Measurements from ENCODE around the gene WDFY4. TPM values are rescaled to one million over a fixed set of nuclear protein-coding genes. Genes with fewer than 3 reads are reported as not detected.

The WDFY4 gene
- total and polyA plus RNA-seq, 9 of the 15 experiments (the other 6 are each of a cell fraction or from before 2014, with no cell fraction given), result 0.01 to 0.02 (median 0.01) TPM; not detected in 6

DNA sequence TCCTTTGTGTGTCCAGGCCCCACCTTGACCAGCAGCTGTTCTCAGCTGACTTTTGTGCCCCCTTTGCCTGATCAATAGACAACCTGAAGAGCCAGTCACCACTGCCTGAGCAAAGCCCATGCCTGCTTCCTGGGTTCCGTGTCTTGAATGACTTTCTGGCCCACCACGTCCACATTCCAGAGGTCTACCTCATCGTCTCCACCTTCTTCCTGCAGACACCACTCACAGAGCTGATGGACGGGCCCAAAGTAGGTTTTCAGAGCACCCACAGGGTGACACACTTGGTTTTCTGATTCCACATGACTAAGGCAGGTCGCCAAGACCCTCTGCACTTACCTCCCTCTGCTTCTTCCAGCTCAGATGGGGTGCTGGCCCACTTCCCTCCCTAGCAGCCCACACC is 126.8 kb downstream of the WDFY4 start:
- FAIRE-seq (no peak), ATAC-seq (no peak), DNase-seq (ENCODE audit: extremely low read depth in 1 of 4, low spot score in 3 of 4) (no peak)
- H3K9ac ChIP-seq (ENCODE audit: insufficient read depth in 1 of 2, low read depth in 2 of 2, low read length in 2 of 2), result no peak overlapping the region
- H3K79me2 ChIP-seq (ENCODE audit: control insufficient read depth, insufficient read depth, low read length), result no peaks in the 10 kb centered on the region
- H3K4me1 ChIP-seq (replicated peaks in 1 of 2; ENCODE audit: control insufficient read depth in 2 of 2, insufficient read depth in 2 of 2, low read length in 2 of 2), result no peaks in the 10 kb centered on the region; a peak in 1 of 5 replicates
- WGBS (ENCODE audit: insufficient coverage, low coverage, missing lambda C conversion rate), result 3% methylated on average over 5 of the region's 5 CpGs
- H4K20me1 ChIP-seq (replicated peaks; ENCODE audit: control insufficient read depth, insufficient read depth, low read length), result no peaks in the 10 kb centered on the region
- H2AFZ ChIP-seq (ENCODE audit: low read depth, low read length), result no peak overlapping the region
- no peak overlapping the region for H3K4me3 ChIP-seq
- no peak overlapping the region for H3K27ac ChIP-seq (ENCODE audit: extremely low read depth, low read depth, low read length)
- H3K36me3 ChIP-seq (ENCODE audit: control insufficient read depth, insufficient read depth, low read length), result no peaks in the 10 kb centered on the region
- peaks cover 0 to 16% of the 10 kb centered on the region in 2 experiments; a peak in 3 of 5 replicates for H3K27me3 ChIP-seq (ENCODE audit: control insufficient read depth in 2 of 2, insufficient read depth in 2 of 2, low read length in 2 of 2)
- no TSS peak for BruUV-seq (replicated peaks)
- TF ChIP-seq GATA2 (CRISPR knock-in tag; IDR thresholded peaks at IDR 0.05), result no peak
- no peak for TF ChIP-seq BCL6 (CRISPR knock-in tag; IDR thresholded peaks at IDR 0.05)
- TF ChIP-seq ZNF121 (CRISPR knock-in tag; conservative IDR thresholded peaks at IDR 0.05), result no peak
- H3K9me3 ChIP-seq (replicated peaks; ENCODE audit: control insufficient read depth, insufficient read depth, low read depth, low read length), result no peaks in the 10 kb centered on the region
- intact Hi-C loops (cut with micrococcal nuclease) (no loop called here), in situ Hi-C loops (cut with MboI) (no loop called here)
- no peaks in the 10 kb centered on the region for H3K9me1 ChIP-seq (ENCODE audit: control insufficient read depth, insufficient read depth, low read length)
- no peak overlapping the region for H3K4me2 ChIP-seq (ENCODE audit: insufficient read depth, low read length)
- ChIA-PET POLR2A (interaction anchor here (1.0 to 1.1 kb wide), 2 partner anchors 9 to 11 kb away, joined by 3 read pairs; no protein-coding TSS in a partner anchor), CTCF (ENCODE audit: low intra/inter-chr PET ratio) (no interaction called here)

DNA sequence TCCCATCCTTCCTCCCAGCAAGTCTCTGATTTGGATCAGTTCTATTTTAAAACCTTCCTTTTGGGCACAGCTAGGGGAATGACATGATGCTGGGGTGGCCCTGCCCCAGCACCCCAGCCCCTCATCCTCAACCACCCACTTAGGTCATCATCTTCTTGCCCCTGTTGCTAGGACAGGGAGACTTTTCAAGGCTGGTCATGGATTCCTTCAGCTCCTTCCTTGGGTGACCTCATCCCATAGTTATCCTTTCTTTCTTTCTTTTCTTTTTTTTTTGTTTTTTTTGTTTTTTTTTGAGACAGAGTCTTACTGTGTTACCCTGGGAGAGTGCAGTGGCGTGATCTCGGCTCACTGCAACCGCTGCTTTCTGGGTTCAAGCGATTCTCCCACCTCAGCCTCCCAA is 127.2 kb downstream of the WDFY4 start:
- no peak for FAIRE-seq
- POLR2A ChIA-PET, result interaction anchor here (1.0 to 1.1 kb wide), 2 partner anchors 10 to 11 kb away, joined by 3 read pairs; no protein-coding TSS in a partner anchor
- TF ChIP-seq MTA1 (IDR thresholded peaks at IDR 0.05; ENCODE audit: borderline replicate concordance), result no peak
- no peak for TF ChIP-seq NFIC (IDR thresholded peaks at IDR 0.05)
- no peak for TF ChIP-seq TBP (optimal IDR thresholded peaks at IDR 0.05; ENCODE audit: low read depth, low read length)
- no peak for TF ChIP-seq JUNB (CRISPR knock-in tag; conservative IDR thresholded peaks at IDR 0.05)
- TF ChIP-seq ETS2 (tag; IDR thresholded peaks at IDR 0.05; ENCODE audit: borderline replicate concordance, poor library complexity, severe bottlenecking), result no peak
- TF ChIP-seq HDAC6 (IDR thresholded peaks at IDR 0.05; ENCODE audit: low read depth, low read length), result no peak
- no peak for TF ChIP-seq ZFPM2 (CRISPR knock-in tag; IDR thresholded peaks at IDR 0.05)
- TF ChIP-seq ZNF12 (CRISPR knock-in tag; IDR thresholded peaks at IDR 0.05), result no peak
- TF ChIP-seq POLR2AphosphoS5 (IDR thresholded peaks at IDR 0.05; ENCODE audit: control insufficient read depth, insufficient read depth, low read depth, low read length), result no peak
- TF ChIP-seq, protein P1, sequence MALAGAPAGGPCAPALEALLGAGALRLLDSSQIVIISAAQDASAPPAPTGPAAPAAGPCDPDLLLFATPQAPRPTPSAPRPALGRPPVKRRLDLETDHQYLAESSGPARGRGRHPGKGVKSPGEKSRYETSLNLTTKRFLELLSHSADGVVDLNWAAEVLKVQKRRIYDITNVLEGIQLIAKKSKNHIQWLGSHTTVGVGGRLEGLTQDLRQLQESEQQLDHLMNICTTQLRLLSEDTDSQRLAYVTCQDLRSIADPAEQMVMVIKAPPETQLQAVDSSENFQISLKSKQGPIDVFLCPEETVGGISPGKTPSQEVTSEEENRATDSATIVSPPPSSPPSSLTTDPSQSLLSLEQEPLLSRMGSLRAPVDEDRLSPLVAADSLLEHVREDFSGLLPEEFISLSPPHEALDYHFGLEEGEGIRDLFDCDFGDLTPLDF (CRISPR knock-in tag; IDR thresholded peaks at IDR 0.05), result no peak
- TF ChIP-seq ZNF134 (CRISPR knock-in tag; conservative IDR thresholded peaks at IDR 0.05), result no peak
- no peak for TF ChIP-seq HLTF (IDR thresholded peaks at IDR 0.05)
- TF ChIP-seq, protein P2, sequence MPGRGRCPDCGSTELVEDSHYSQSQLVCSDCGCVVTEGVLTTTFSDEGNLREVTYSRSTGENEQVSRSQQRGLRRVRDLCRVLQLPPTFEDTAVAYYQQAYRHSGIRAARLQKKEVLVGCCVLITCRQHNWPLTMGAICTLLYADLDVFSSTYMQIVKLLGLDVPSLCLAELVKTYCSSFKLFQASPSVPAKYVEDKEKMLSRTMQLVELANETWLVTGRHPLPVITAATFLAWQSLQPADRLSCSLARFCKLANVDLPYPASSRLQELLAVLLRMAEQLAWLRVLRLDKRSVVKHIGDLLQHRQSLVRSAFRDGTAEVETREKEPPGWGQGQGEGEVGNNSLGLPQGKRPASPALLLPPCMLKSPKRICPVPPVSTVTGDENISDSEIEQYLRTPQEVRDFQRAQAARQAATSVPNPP (IDR thresholded peaks at IDR 0.05; ENCODE audit: borderline replicate concordance, insufficient read depth, insufficient read length), result no peak

More for the DNA sequence above, 127.2 kb downstream of the WDFY4 start:
- Histone ChIP-seq H3K4me1 (replicated peaks in 1 of 2; ENCODE audit: control insufficient read depth in 2 of 2, insufficient read depth in 2 of 2, low read length in 2 of 2) (no peaks in the 10 kb centered on the region; a peak in 1 of 5 replicates), H3K9me3 (replicated peaks; ENCODE audit: control insufficient read depth, insufficient read depth, low read depth, low read length) (no peaks in the 10 kb centered on the region), H3K79me2 (ENCODE audit: control insufficient read depth, insufficient read depth, low read length) (no peaks in the 10 kb centered on the region), H2AFZ (ENCODE audit: low read depth, low read length) (no peak overlapping the region), H3K9me1 (ENCODE audit: control insufficient read depth, insufficient read depth, low read length) (no peaks in the 10 kb centered on the region), H3K4me2 (ENCODE audit: insufficient read depth, low read length) (no peak overlapping the region), H3K4me3 (no peak overlapping the region), H4K20me1 (replicated peaks; ENCODE audit: control insufficient read depth, insufficient read depth, low read length) (no peaks in the 10 kb centered on the region), H3K27me3 (ENCODE audit: control insufficient read depth in 2 of 2, insufficient read depth in 2 of 2, low read length in 2 of 2) (peaks cover 0 to 18% of the 10 kb centered on the region in 2 experiments; a peak in 3 of 5 replicates), H3K27ac (ENCODE audit: extremely low read depth, low read depth, low read length) (no peak overlapping the region), H3K36me3 (ENCODE audit: control insufficient read depth, insufficient read depth, low read length) (no peaks in the 10 kb centered on the region), H3K9ac (ENCODE audit: insufficient read depth in 1 of 2, low read depth in 2 of 2, low read length in 2 of 2) (no peak overlapping the region)
- 0% methylated on average over 4 of the region's 4 CpGs for WGBS (ENCODE audit: insufficient coverage, low coverage, missing lambda C conversion rate)
- intact Hi-C loops (cut with micrococcal nuclease), result no loop called here
- DNase-seq (ENCODE audit: extremely low read depth in 1 of 4, low spot score in 3 of 4) (no peak), ATAC-seq (no peak)
- CTCF ChIA-PET (ENCODE audit: low intra/inter-chr PET ratio), result no interaction called here
- in situ Hi-C loops (cut with MboI), result no loop called here
- no TSS peak for BruUV-seq (replicated peaks)
